GM18526 (cell line): Measurements from ENCODE around the gene TENT5C.

Source experiments
- POLR2A ChIP-seq: IDR thresholded peaks from 3 replicates; pipeline ENCODE4 v1.6.1; 2011; ENCODE audit not compliant: insufficient read length; ENCODE audit errors: extremely low read depth

The TENT5C gene

GRCh38 chr1:117600325-117600943 lies 5.4 kb upstream of the TENT5C start:
- no peak for TF ChIP-seq POLR2A

GRCh38 chr1:117600966-117601365 lies 4.9 kb upstream of the TENT5C start:
- no peak for TF ChIP-seq POLR2A

- no peak for TF ChIP-seq POLR2A
These were observed 3.0 kb upstream of the TENT5C start for GRCh38 chr1:117602862-117603261.

- TF ChIP-seq POLR2A: no peak
These were observed 579 bp upstream of the TENT5C start for GRCh38 chr1:117605164-117605773.

- TF ChIP-seq POLR2A: no peak
These were observed 992 bp downstream of the TENT5C start for GRCh38 chr1:117606649-117607430.

GRCh38 chr1:117607471-117607870 lies 1.6 kb downstream of the TENT5C start:
- TF ChIP-seq POLR2A: no peak

- no peak for TF ChIP-seq POLR2A
These were observed 2.3 kb downstream of the TENT5C start for GRCh38 chr1:117608115-117608615.

GRCh38 chr1:117608758-117609157 lies 2.9 kb downstream of the TENT5C start:
- no peak for TF ChIP-seq POLR2A

- no peak for TF ChIP-seq POLR2A
These were observed 3.6 kb downstream of the TENT5C start for GRCh38 chr1:117609471-117609911.

- TF ChIP-seq POLR2A: no peak
These were observed 4.2 kb downstream of the TENT5C start for GRCh38 chr1:117610036-117610435.

- no peak for TF ChIP-seq POLR2A
These were observed 5.3 kb downstream of the TENT5C start for GRCh38 chr1:117611121-117611601.

GRCh38 chr1:117611894-117612483 lies 6.1 kb downstream of the TENT5C start:
- TF ChIP-seq POLR2A: no peak

- TF ChIP-seq POLR2A: no peak
These were observed 6.8 kb downstream of the TENT5C start for GRCh38 chr1:117612517-117613248.

GRCh38 chr1:117613249-117613968 lies 7.6 kb downstream of the TENT5C start:
- TF ChIP-seq POLR2A: no peak
